Transverse colon (tissue), 4 donors: Measurements from ENCODE around the gene SPOUT1.

Source experiments
- EP300 ChIP-seq: sonication (generic); formaldehyde crosslinking; IDR thresholded peaks from one replicate; pipeline ENCODE4 v1.6.1; 2017; ENCODE audit warnings: antibody characterized with exemption, low read depth
- POLR2A ChIP-seq: fragments of 450-650 bp; IDR thresholded peaks from one replicate; pipeline ENCODE4 v1.6.1; 2016; ENCODE audit warnings: antibody characterized with exemption, mild to moderate bottlenecking, moderate library complexity
- POLR2AphosphoS5 ChIP-seq, 3 donors: sonication (generic); formaldehyde crosslinking; IDR thresholded peaks; one replicate each; pipeline ENCODE4 v1.6.1; 2016; ENCODE audit warnings: antibody characterized with exemption in 3 of 3
- TF ChIP-seq, protein P1 (sequence below), 5 experiments: fragments of 200-600 bp in 3 of 5; fragments of 450-650 bp in 2 of 5; sonication (generic) in 3 of 5; IDR thresholded peaks; 1 replicate in 2 of 5; 2 replicates in 3 of 5; pipeline ENCODE4 v1.5.1; 2016 to 2017; ENCODE audit warnings: antibody characterized with exemption in 5 of 5, inconsistent platforms in 3 of 5, mild to moderate bottlenecking in 2 of 5, moderate library complexity in 1 of 5

DNA sequence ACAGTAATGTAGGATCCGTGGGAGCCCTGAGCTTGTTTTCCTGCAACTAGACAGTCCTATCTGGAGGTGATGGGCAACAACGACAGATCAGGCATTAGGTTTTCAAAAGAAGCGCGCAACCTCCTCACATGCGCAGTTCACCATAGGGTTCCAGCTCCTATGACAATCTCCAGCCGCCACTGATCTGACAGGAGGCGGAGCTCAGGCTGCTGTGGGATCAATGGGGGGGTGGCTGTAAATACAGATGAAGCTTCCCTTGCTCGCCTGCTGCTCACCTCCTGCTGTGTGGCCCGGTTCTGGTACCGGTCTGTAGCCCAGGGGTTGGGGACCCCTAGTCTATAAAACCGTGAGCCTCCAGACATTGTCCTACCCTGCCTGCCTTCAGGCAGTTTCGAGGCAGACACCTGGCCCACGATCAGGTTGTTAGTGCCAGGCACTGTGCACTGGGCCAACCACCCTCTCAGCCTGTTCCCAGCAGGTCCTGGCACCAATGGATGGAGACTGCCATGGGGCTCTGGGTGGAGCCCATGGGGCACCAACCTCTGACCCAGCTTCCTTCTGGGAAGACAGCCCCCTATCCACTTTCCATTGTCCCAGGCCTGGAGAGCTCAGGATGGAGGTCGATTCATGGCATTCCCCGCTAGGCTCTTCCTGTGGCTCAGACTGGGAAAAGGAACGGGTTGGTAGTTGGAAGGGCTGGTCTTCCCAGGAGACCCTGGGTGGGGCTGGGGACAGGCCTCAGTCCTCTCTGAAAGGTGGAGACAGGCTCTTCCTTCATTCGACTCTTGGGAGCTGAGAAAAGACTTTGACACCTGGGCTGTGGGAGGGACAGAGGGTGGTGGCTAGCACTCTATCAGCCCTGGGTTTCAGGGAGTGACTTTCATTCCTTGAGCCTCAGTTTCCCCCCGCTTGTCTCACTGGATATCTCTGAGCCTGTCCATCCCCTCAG is 9.6 kb downstream of the SPOUT1 start:
- TF ChIP-seq, protein P1, sequence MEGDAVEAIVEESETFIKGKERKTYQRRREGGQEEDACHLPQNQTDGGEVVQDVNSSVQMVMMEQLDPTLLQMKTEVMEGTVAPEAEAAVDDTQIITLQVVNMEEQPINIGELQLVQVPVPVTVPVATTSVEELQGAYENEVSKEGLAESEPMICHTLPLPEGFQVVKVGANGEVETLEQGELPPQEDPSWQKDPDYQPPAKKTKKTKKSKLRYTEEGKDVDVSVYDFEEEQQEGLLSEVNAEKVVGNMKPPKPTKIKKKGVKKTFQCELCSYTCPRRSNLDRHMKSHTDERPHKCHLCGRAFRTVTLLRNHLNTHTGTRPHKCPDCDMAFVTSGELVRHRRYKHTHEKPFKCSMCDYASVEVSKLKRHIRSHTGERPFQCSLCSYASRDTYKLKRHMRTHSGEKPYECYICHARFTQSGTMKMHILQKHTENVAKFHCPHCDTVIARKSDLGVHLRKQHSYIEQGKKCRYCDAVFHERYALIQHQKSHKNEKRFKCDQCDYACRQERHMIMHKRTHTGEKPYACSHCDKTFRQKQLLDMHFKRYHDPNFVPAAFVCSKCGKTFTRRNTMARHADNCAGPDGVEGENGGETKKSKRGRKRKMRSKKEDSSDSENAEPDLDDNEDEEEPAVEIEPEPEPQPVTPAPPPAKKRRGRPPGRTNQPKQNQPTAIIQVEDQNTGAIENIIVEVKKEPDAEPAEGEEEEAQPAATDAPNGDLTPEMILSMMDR (IDR thresholded peaks at IDR 0.05) = no peak
- TF ChIP-seq EP300 (no peak), POLR2A (no peak), POLR2AphosphoS5 (IDR thresholded peaks at IDR 0.05) (peak in 2 of 3 donors; percentile 53 to 81)
